RCC 7860 (cell line): ENCODE data around the gene FBXW10B.
"Not testable (repeated sequence)": the region's sequence is repeated elsewhere in the genome, so short reads cannot be mapped to it uniquely, and the experiment has no call there.

Experiments used
- DNase-seq: peaks from one replicate; pipeline ENCODE4 v3.0.0-alpha.2; 2015; ENCODE audit warnings: low spot score
- FAIRE-seq: peaks from 2 replicates; lab custom pipeline; 2012; peaks lifted over from hg19 to GRCh38; lab: Jason Lieb, UNC

FBXW10B gene

GRCh38 chr17:15619331-15620058 is at the start of gene FBXW10B:
Gene FBXW10B, minus strand, starts transcription at chr17:15619704. Its CDS starts 192 bp downstream, at chr17:15619512.
- DNase-seq, FAIRE-seq: not testable (repeated sequence)

- FAIRE-seq: no peak
Observed at GRCh38 chr17:15663691-15664090, 44.2 kb upstream of the FBXW10B start.

GRCh38 chr17:15663176-15663575 is 43.7 kb upstream of the FBXW10B start:
- FAIRE-seq: no peak
- DNase-seq: no peak

More at GRCh38 chr17:15663691-15664090, 44.2 kb upstream of the FBXW10B start:
- DNase-seq: no peak

- no peak for DNase-seq
- no peak for FAIRE-seq
Observed at GRCh38 chr17:15662681-15663080, 43.2 kb upstream of the FBXW10B start.

- no peak for DNase-seq
- no peak for FAIRE-seq
Observed at GRCh38 chr17:15660077-15660476, 40.6 kb upstream of the FBXW10B start.

GRCh38 chr17:15659663-15660062 is 40.2 kb upstream of the FBXW10B start:
- DNase-seq (no peak), FAIRE-seq (no peak)

GRCh38 chr17:15659236-15659635 is 39.7 kb upstream of the FBXW10B start:
- DNase-seq (no peak), FAIRE-seq (no peak)

- FAIRE-seq: no peak
- DNase-seq: no peak
Observed at GRCh38 chr17:15658296-15658695, 38.8 kb upstream of the FBXW10B start.

GRCh38 chr17:15657868-15658267 is 38.4 kb upstream of the FBXW10B start:
- FAIRE-seq (no peak), DNase-seq (no peak)

- FAIRE-seq (no peak), DNase-seq (no peak)
Observed at GRCh38 chr17:15654886-15655561, 35.5 kb upstream of the FBXW10B start.

GRCh38 chr17:15654401-15654800 is 34.9 kb upstream of the FBXW10B start:
- not testable (repeated sequence) for FAIRE-seq, DNase-seq

- FAIRE-seq: no peak
- DNase-seq: no peak
Observed at GRCh38 chr17:15652960-15653359, 33.5 kb upstream of the FBXW10B start.

GRCh38 chr17:15651583-15652110 is 32.1 kb upstream of the FBXW10B start:
- DNase-seq (peak; percentile 98), FAIRE-seq (peak; percentile 97)

GRCh38 chr17:15650741-15651582 is 31.5 kb upstream of the FBXW10B start:
- DNase-seq (no peak), FAIRE-seq (no peak)

- no peak for DNase-seq
- FAIRE-seq: no peak
Observed at GRCh38 chr17:15649861-15650421, 30.4 kb upstream of the FBXW10B start.

GRCh38 chr17:15648386-15648785 is 28.9 kb upstream of the FBXW10B start:
- FAIRE-seq (no peak), DNase-seq (peak; percentile 26)

- peak; percentile 62 for DNase-seq
- not testable (repeated sequence) for FAIRE-seq
Observed at GRCh38 chr17:15645942-15646312, 26.4 kb upstream of the FBXW10B start.

GRCh38 chr17:15645099-15645941 is 25.8 kb upstream of the FBXW10B start:
- FAIRE-seq (peak; percentile 82), DNase-seq (peak; percentile 74)

GRCh38 chr17:15642505-15643251 is 23.2 kb upstream of the FBXW10B start:
- FAIRE-seq: peak; percentile 84
- not testable (repeated sequence) for DNase-seq
